HG03108 (cell line): ENCODE results near the gene CEP112.
A peak's percentile ranks its signal among the peaks of the same experiment; 100 is the strongest.

Experiments
- ATAC-seq: cut with Tn5 transposase; IDR thresholded peaks from one replicate; pipeline ENCODE4 v1.9.1; 2021; ENCODE audit warnings: moderate library complexity; ENCODE audit not compliant: unreplicated experiment

Gene CEP112

GRCh38 chr17:65941356-65941899, 250.5 kb downstream of the CEP112 start:
- ATAC-seq, result no peak

GRCh38 chr17:65936013-65936412, 255.9 kb downstream of the CEP112 start:
- no peak for ATAC-seq

- ATAC-seq, result no peak
Measured at GRCh38 chr17:65933290-65933689, 258.6 kb downstream of the CEP112 start.

GRCh38 chr17:65931246-65932149, 260.4 kb downstream of the CEP112 start:
- ATAC-seq, result no peak

- no peak for ATAC-seq
Measured at GRCh38 chr17:65930140-65930730, 261.7 kb downstream of the CEP112 start.

- ATAC-seq, result no peak
Measured at GRCh38 chr17:65926599-65926998, 265.3 kb downstream of the CEP112 start.

GRCh38 chr17:65925606-65926307, 266.2 kb downstream of the CEP112 start:
- ATAC-seq, result no peak

- no peak for ATAC-seq
Measured at GRCh38 chr17:65920996-65921395, 270.9 kb downstream of the CEP112 start.

- ATAC-seq, result no peak
Measured at GRCh38 chr17:65918916-65919315, 273.0 kb downstream of the CEP112 start.

- no peak for ATAC-seq
Measured at GRCh38 chr17:65918500-65918899, 273.4 kb downstream of the CEP112 start.

GRCh38 chr17:65917560-65917959, 274.4 kb downstream of the CEP112 start:
- ATAC-seq, result no peak

- ATAC-seq, result no peak
Measured at GRCh38 chr17:65916425-65916824, 275.5 kb downstream of the CEP112 start.

- ATAC-seq, result peak; percentile 98
Measured at GRCh38 chr17:65914784-65915342, 277.1 kb downstream of the CEP112 start.

GRCh38 chr17:65913326-65913850, 278.5 kb downstream of the CEP112 start:
- ATAC-seq, result no peak

- ATAC-seq, result no peak
Measured at GRCh38 chr17:65910836-65911235, 281.1 kb downstream of the CEP112 start.

GRCh38 chr17:65902831-65903522, 289.0 kb downstream of the CEP112 start:
- ATAC-seq, result no peak

- no peak for ATAC-seq
Measured at GRCh38 chr17:65902155-65902554, 289.8 kb downstream of the CEP112 start.

- ATAC-seq, result no peak
Measured at GRCh38 chr17:65901394-65901793, 290.5 kb downstream of the CEP112 start.

- ATAC-seq, result no peak
Measured at GRCh38 chr17:65900216-65900615, 291.7 kb downstream of the CEP112 start.

GRCh38 chr17:65898651-65899050, 293.3 kb downstream of the CEP112 start:
- no peak for ATAC-seq
